Neuron (in vitro differentiated cells): ENCODE data around the gene MLXIPL.
"Not testable (repeated sequence)": the region's sequence is repeated elsewhere in the genome, so short reads cannot be mapped to it uniquely, and the experiment has no call there.

Source experiments
- H2AFZ ChIP-seq: one replicate; pipeline ENCODE4 v1.6.1; 2013; ENCODE audit warnings: low read depth, mild to moderate bottlenecking, inconsistent platforms, low read length, moderate library complexity
- H3K27me3 ChIP-seq: one replicate; pipeline ENCODE4 v1.6.1; 2013; ENCODE audit warnings: low read length; ENCODE audit not compliant: insufficient read depth
- H3K36me3 ChIP-seq: one replicate; pipeline ENCODE4 v1.6.1; 2013; ENCODE audit warnings: low read length; ENCODE audit not compliant: insufficient read depth
- H3K4me1 ChIP-seq: one replicate; pipeline ENCODE4 v1.6.1; 2013; ENCODE audit warnings: low read length; ENCODE audit not compliant: insufficient read depth
- H3K4me3 ChIP-seq: 2 replicates; pipeline ENCODE4 v1.5.1; 2013; ENCODE audit warnings: mild to moderate bottlenecking, low read length, moderate library complexity
- H3K9me3 ChIP-seq: one replicate; pipeline ENCODE4 v1.6.1; 2013; ENCODE audit warnings: low read length

Gene MLXIPL

GRCh38 chr7:73614937-73615336 lies 9.4 kb downstream of the MLXIPL start:
- not testable (repeated sequence) for H3K36me3 ChIP-seq, H2AFZ ChIP-seq, H3K9me3 ChIP-seq, H3K27me3 ChIP-seq, H3K4me1 ChIP-seq, H3K4me3 ChIP-seq

GRCh38 chr7:73613954-73614735 lies 10.2 kb downstream of the MLXIPL start:
- H3K9me3 ChIP-seq, result no peaks in the 10 kb centered on the region
- no peaks in the 10 kb centered on the region for H3K4me1 ChIP-seq
- no peak overlapping the region for H3K4me3 ChIP-seq
- H3K27me3 ChIP-seq, result no peaks in the 10 kb centered on the region
- H3K36me3 ChIP-seq, result no peaks in the 10 kb centered on the region
- no peak overlapping the region for H2AFZ ChIP-seq

GRCh38 chr7:73612598-73613269 lies 11.6 kb downstream of the MLXIPL start:
- Histone ChIP-seq H2AFZ (no peak overlapping the region), H3K4me1 (no peaks in the 10 kb centered on the region), H3K4me3 (no peak overlapping the region), H3K9me3 (no peaks in the 10 kb centered on the region), H3K36me3 (no peaks in the 10 kb centered on the region), H3K27me3 (no peaks in the 10 kb centered on the region)

- Histone ChIP-seq H2AFZ (no peak overlapping the region), H3K27me3 (peaks cover under 1% of the 10 kb centered on the region), H3K4me1 (no peaks in the 10 kb centered on the region), H3K4me3 (no peak overlapping the region), H3K9me3 (no peaks in the 10 kb centered on the region), H3K36me3 (no peaks in the 10 kb centered on the region)
Observed at GRCh38 chr7:73611017-73611555, 13.2 kb downstream of the MLXIPL start.

- H2AFZ ChIP-seq, result no peak overlapping the region
- H3K9me3 ChIP-seq, result no peaks in the 10 kb centered on the region
- peaks cover 8% of the 10 kb centered on the region for H3K27me3 ChIP-seq
- H3K4me1 ChIP-seq, result no peaks in the 10 kb centered on the region
- no peaks in the 10 kb centered on the region for H3K36me3 ChIP-seq
- H3K4me3 ChIP-seq, result no peak overlapping the region
Observed at GRCh38 chr7:73610105-73610504, 14.2 kb downstream of the MLXIPL start.

GRCh38 chr7:73607692-73607983 lies 16.7 kb downstream of the MLXIPL start:
- not testable (repeated sequence) for H3K4me3 ChIP-seq, H3K36me3 ChIP-seq, H3K4me1 ChIP-seq, H3K9me3 ChIP-seq, H2AFZ ChIP-seq, H3K27me3 ChIP-seq

- no peak overlapping the region for H2AFZ ChIP-seq
- no peaks in the 10 kb centered on the region for H3K36me3 ChIP-seq
- H3K4me3 ChIP-seq, result no peak overlapping the region
- H3K27me3 ChIP-seq, result peaks cover 8% of the 10 kb centered on the region
- no peaks in the 10 kb centered on the region for H3K4me1 ChIP-seq
- no peaks in the 10 kb centered on the region for H3K9me3 ChIP-seq
Observed at GRCh38 chr7:73606801-73607691, 17.3 kb downstream of the MLXIPL start.

- Histone ChIP-seq H3K36me3 (no peaks in the 10 kb centered on the region), H3K9me3 (no peaks in the 10 kb centered on the region), H3K4me3 (no peak overlapping the region), H3K4me1 (no peaks in the 10 kb centered on the region), H3K27me3 (peaks cover 11% of the 10 kb centered on the region), H2AFZ (no peak overlapping the region)
Observed at GRCh38 chr7:73605601-73606220, 18.6 kb downstream of the MLXIPL start.

GRCh38 chr7:73602721-73603651 lies 21.3 kb downstream of the MLXIPL start:
- Histone ChIP-seq H3K27me3 (peaks cover 17% of the 10 kb centered on the region), H3K4me3 (no peak overlapping the region), H2AFZ (no peak overlapping the region), H3K36me3 (no peaks in the 10 kb centered on the region), H3K9me3 (no peaks in the 10 kb centered on the region), H3K4me1 (no peaks in the 10 kb centered on the region)

GRCh38 chr7:73599916-73600315 lies 24.4 kb downstream of the MLXIPL start:
- Histone ChIP-seq H3K4me3 (no peak overlapping the region), H3K9me3 (no peaks in the 10 kb centered on the region), H3K27me3 (peaks cover 24% of the 10 kb centered on the region), H3K36me3 (no peaks in the 10 kb centered on the region), H3K4me1 (no peaks in the 10 kb centered on the region), H2AFZ (no peak overlapping the region)

- Histone ChIP-seq H3K27me3 (peaks cover 24% of the 10 kb centered on the region), H3K4me3 (no peak overlapping the region), H2AFZ (no peak overlapping the region), H3K9me3 (no peaks in the 10 kb centered on the region), H3K4me1 (no peaks in the 10 kb centered on the region), H3K36me3 (no peaks in the 10 kb centered on the region)
Observed at GRCh38 chr7:73599151-73599882, 25.0 kb downstream of the MLXIPL start.
